GM18868 (cell line): ENCODE data around the gene EXOC3L4.
A peak's percentile ranks its signal among the peaks of the same experiment; 100 is the strongest.

Experiments
- ATAC-seq: cut with Tn5 transposase; IDR thresholded peaks from one replicate; pipeline ENCODE4 v1.9.1; 2021; ENCODE audit warnings: mild to moderate bottlenecking, moderate library complexity; ENCODE audit not compliant: unreplicated experiment

EXOC3L4 gene

GRCh38 chr14:103089386-103090335 is 4.9 kb upstream of the EXOC3L4 start:
- ATAC-seq: no peak

- ATAC-seq: no peak
Measured at GRCh38 chr14:103090481-103091020, 4.0 kb upstream of the EXOC3L4 start.

- ATAC-seq: peak; percentile 72
Measured at GRCh38 chr14:103091041-103091882, 3.3 kb upstream of the EXOC3L4 start.

- ATAC-seq: no peak
Measured at GRCh38 chr14:103091883-103092222, 2.7 kb upstream of the EXOC3L4 start.

- ATAC-seq: no peak
Measured at GRCh38 chr14:103093856-103094405, 594 bp upstream of the EXOC3L4 start.

- no peak for ATAC-seq
Measured at GRCh38 chr14:103095210-103095778, 769 bp downstream of the EXOC3L4 start.

- no peak for ATAC-seq
Measured at GRCh38 chr14:103096387-103096786, 1.9 kb downstream of the EXOC3L4 start.

- no peak for ATAC-seq
Measured at GRCh38 chr14:103097244-103097993, 2.9 kb downstream of the EXOC3L4 start.

GRCh38 chr14:103097994-103098957 is 3.8 kb downstream of the EXOC3L4 start:
- ATAC-seq: no peak

GRCh38 chr14:103099081-103099732 is 4.7 kb downstream of the EXOC3L4 start:
- ATAC-seq: no peak

GRCh38 chr14:103099733-103100280 is 5.3 kb downstream of the EXOC3L4 start:
- no peak for ATAC-seq

- no peak for ATAC-seq
Measured at GRCh38 chr14:103100281-103101121, 6.0 kb downstream of the EXOC3L4 start.

- no peak for ATAC-seq
Measured at GRCh38 chr14:103101257-103101962, 6.9 kb downstream of the EXOC3L4 start.

- ATAC-seq: no peak
Measured at GRCh38 chr14:103101963-103102688, 7.6 kb downstream of the EXOC3L4 start.

- no peak for ATAC-seq
Measured at GRCh38 chr14:103102689-103103260, 8.2 kb downstream of the EXOC3L4 start.
